ENCODE measurements around the gene AMOTL1.

The AMOTL1 gene

DNA sequence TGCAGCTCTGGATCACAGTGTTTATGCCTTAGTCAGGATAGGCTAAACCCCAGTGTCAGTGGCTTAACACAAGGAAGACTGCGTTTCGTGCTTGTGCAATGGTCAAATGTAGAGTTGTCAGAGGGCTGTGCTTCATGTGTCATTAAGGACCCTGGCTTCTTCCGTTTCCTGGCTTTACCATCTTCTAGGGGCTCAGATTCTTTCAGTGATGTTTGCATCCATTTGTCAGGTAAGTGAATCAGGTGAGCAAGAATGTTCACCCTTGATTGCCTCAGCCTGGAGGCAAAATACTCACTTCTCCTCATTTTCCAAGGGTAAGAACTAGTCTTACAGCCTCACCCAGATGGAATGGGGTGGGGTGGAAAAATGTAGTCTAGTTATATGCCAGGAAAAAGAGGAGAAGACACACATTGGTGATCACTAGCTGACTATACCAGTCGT is 20.5 kb upstream of the AMOTL1 start:
- DNase-seq (ENCODE audit: low read depth) = no peak
- peaks cover 41% of the 10 kb centered on the region for H3K4me1 ChIP-seq (ENCODE audit: control insufficient read depth, insufficient read depth, low read length)
- no peaks in the 10 kb centered on the region for H3K27me3 ChIP-seq (replicated peaks; ENCODE audit: control insufficient read depth, insufficient read depth, low read length)

DNA sequence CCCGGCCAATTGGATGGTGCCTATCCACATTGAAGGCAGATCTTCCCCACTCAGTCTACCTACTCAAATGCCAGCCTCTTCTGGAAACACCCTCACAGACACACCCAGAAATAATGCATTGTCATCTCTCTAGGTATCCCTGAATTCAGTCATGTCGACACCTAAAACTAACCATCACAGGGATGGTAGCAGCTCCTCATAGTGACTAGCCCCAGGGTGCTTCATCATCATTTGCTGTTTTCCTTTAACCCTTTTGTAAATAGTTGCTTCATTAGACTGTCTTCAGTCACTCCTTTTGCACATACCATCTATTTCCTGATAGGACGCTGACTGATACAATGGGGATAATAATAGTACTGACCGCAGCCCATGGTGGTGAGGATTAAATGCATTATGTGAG is 18.8 kb upstream of the AMOTL1 start:
- Histone ChIP-seq H3K9ac (ENCODE audit: low read length) (no peak overlapping the region), H3K36me3 (ENCODE audit: control insufficient read depth, insufficient read depth, low read length, severe bottlenecking) (no peaks in the 10 kb centered on the region), H3K4me1 (ENCODE audit: control insufficient read depth, insufficient read depth, low read length) (peaks cover 45% of the 10 kb centered on the region), H3K4me3 (ENCODE audit: low read length) (no peak overlapping the region), H3K9me3 (ENCODE audit: control insufficient read depth, low read length) (no peaks in the 10 kb centered on the region), H3K27me3 (replicated peaks; ENCODE audit: control insufficient read depth, insufficient read depth, low read length) (no peaks in the 10 kb centered on the region)
- no peak for DNase-seq (ENCODE audit: low read depth)

More for the DNA sequence above, 20.5 kb upstream of the AMOTL1 start:
- no peaks in the 10 kb centered on the region for H3K9me3 ChIP-seq (ENCODE audit: control insufficient read depth, low read length)
- H3K36me3 ChIP-seq (ENCODE audit: control insufficient read depth, insufficient read depth, low read length, severe bottlenecking) = no peaks in the 10 kb centered on the region
- no peak overlapping the region for H3K9ac ChIP-seq (ENCODE audit: low read length)
- no peak overlapping the region for H3K4me3 ChIP-seq (ENCODE audit: low read length)

DNA sequence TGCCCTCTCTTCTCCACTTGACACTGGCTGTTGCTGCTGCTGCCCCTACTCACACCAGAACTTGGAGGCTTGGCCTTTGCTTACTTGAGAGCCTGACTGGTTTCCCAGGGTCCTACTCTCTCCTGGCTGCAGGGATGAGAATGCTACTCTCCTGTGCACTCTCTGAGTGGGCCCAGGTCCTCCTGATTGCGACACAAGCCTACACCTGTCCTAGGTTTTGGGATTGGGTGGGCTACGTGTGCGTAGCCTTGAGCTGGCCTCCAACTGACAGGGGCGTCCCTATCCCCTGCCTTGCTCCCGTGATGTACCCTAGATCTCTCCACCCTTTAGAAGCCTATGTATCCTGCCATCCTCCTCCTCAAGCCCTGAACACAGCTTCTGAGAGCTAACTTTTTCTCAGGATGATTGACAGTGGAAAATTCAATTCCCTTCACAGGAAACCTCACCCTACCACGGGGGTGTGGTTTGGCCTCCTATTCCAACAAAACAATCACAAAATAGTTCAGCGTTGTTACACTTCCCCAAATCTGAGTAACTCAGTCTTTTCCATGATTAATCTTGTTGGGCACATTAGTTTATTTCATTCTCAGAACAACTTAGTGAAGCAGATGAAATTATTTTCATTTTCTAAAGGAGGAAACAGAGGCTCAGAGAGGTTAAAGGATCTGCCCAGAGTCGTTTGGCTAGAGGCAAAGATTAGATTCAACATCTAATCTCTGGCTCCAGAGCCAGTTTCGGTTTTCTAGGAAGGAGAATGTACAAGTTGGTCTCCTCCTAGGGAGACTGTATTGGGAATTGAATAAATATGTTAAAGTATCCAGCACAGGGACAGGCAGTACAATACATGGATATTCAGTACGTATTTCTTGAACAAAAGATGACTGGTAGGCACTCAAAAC is 17.6 kb upstream of the AMOTL1 start:
- Histone ChIP-seq H3K36me3 (ENCODE audit: control insufficient read depth, insufficient read depth, low read length, severe bottlenecking) (no peaks in the 10 kb centered on the region), H3K27me3 (replicated peaks; ENCODE audit: control insufficient read depth, insufficient read depth, low read length) (no peaks in the 10 kb centered on the region), H3K9me3 (ENCODE audit: control insufficient read depth, low read length) (no peaks in the 10 kb centered on the region), H3K4me3 (ENCODE audit: low read length) (peak overlapping the region; percentile 74), H3K4me1 (ENCODE audit: control insufficient read depth, insufficient read depth, low read length) (peaks cover 45% of the 10 kb centered on the region), H3K9ac (ENCODE audit: low read length) (peak overlapping the region; percentile 67)
- DNase-seq (ENCODE audit: low read depth) = peak; percentile 25

DNA sequence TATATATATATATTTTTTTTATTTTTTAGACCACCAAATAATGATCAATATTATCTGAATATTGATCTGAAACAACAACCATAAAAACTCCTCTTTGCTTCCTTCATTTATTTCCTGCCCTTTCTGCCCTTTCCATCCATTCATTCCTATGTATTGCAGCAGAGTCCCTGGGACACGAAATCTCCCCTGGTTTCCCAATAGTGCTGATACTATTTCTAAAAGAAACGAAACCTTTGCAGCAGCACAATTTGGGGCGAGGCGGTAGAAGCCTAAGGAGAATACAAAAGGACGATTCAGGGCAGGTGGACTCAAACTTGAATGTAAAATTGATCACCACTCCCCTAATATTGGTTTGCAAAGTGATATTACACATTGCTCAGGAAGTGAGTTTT is 16.9 kb upstream of the AMOTL1 start:
- DNase-seq (ENCODE audit: low read depth) = peak; percentile 58
- Histone ChIP-seq H3K4me1 (ENCODE audit: control insufficient read depth, insufficient read depth, low read length) (peaks cover 45% of the 10 kb centered on the region), H3K27me3 (replicated peaks; ENCODE audit: control insufficient read depth, insufficient read depth, low read length) (no peaks in the 10 kb centered on the region), H3K9ac (ENCODE audit: low read length) (peak overlapping the region; percentile 43), H3K4me3 (ENCODE audit: low read length) (peak overlapping the region; percentile 74), H3K9me3 (ENCODE audit: control insufficient read depth, low read length) (no peaks in the 10 kb centered on the region), H3K36me3 (ENCODE audit: control insufficient read depth, insufficient read depth, low read length, severe bottlenecking) (no peaks in the 10 kb centered on the region)

DNA sequence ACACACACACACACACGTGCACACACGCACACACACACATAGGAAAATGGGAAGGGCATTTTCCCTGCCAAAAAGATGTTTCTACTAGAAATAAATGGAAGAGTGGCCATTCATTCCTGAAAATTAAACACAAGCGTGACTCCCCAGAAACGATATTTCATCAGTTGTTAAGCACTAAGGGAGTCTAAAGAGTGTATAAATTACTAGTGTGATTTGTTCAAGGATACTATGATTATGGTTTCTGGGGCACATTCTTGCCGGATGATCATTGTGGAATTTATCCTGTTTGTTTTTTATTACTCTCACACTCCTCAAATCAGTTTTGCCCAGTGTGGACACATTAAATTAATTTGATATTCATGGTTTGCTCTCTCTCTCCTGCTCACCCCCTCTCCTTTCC is 16.4 kb upstream of the AMOTL1 start:
- DNase-seq (ENCODE audit: low read depth) = peak; percentile 38
- peak overlapping the region; percentile 74 for H3K4me3 ChIP-seq (ENCODE audit: low read length)
- H3K9me3 ChIP-seq (ENCODE audit: control insufficient read depth, low read length) = no peaks in the 10 kb centered on the region
- H3K27me3 ChIP-seq (replicated peaks; ENCODE audit: control insufficient read depth, insufficient read depth, low read length) = no peaks in the 10 kb centered on the region
- H3K36me3 ChIP-seq (ENCODE audit: control insufficient read depth, insufficient read depth, low read length, severe bottlenecking) = no peaks in the 10 kb centered on the region
- H3K9ac ChIP-seq (ENCODE audit: low read length) = peak overlapping the region; percentile 43
- H3K4me1 ChIP-seq (ENCODE audit: control insufficient read depth, insufficient read depth, low read length) = peaks cover 41% of the 10 kb centered on the region

DNA sequence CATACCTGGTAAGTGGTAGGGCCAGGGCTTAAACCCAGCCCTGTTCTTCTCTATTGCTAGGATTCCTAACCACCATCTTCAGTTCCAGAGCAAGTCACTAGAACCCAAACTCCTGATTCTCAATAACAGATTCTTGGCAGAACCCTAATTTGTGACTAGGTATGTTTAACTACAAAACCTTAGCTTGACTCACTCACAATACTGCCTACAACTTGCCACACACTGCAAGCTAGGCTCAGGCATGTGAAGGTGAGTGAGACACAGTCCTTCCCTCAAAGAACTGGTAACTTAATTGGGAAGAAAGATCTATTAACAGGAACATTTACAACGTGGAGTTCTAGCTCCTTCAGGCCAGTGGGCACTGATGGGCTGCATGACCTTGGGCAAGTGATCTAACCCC is 14.5 kb upstream of the AMOTL1 start:
- H3K9ac ChIP-seq (ENCODE audit: low read length) = no peak overlapping the region
- DNase-seq (ENCODE audit: low read depth) = no peak
- H3K36me3 ChIP-seq (ENCODE audit: control insufficient read depth, insufficient read depth, low read length, severe bottlenecking) = no peaks in the 10 kb centered on the region
- H3K4me1 ChIP-seq (ENCODE audit: control insufficient read depth, insufficient read depth, low read length) = peaks cover 29% of the 10 kb centered on the region
- no peak overlapping the region for H3K4me3 ChIP-seq (ENCODE audit: low read length)
- H3K9me3 ChIP-seq (ENCODE audit: control insufficient read depth, low read length) = no peaks in the 10 kb centered on the region
- no peaks in the 10 kb centered on the region for H3K27me3 ChIP-seq (replicated peaks; ENCODE audit: control insufficient read depth, insufficient read depth, low read length)

DNA sequence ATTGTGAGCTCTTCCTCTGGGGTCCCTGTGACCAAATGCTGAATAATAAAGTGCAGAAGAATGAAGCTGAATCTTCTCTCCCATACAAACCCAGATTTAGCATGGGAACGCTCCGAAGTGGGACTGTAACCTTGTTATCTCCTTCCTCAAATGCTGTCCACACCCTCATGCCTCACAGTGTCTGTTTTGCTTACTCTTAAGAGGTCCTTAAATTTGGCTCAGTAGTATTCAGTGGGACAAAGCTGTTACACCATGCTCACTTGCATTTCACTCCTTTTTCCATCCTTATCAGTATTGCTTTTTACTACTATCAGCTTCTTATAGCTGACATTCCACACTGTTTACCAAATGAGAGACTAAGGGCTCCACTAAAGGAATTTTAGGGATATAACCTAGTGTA is 13.8 kb upstream of the AMOTL1 start:
- Histone ChIP-seq H3K9me3 (ENCODE audit: control insufficient read depth, low read length) (no peaks in the 10 kb centered on the region), H3K4me1 (ENCODE audit: control insufficient read depth, insufficient read depth, low read length) (peaks cover 29% of the 10 kb centered on the region), H3K27me3 (replicated peaks; ENCODE audit: control insufficient read depth, insufficient read depth, low read length) (no peaks in the 10 kb centered on the region), H3K4me3 (ENCODE audit: low read length) (no peak overlapping the region), H3K36me3 (ENCODE audit: control insufficient read depth, insufficient read depth, low read length, severe bottlenecking) (no peaks in the 10 kb centered on the region), H3K9ac (ENCODE audit: low read length) (no peak overlapping the region)
- DNase-seq (ENCODE audit: low read depth) = no peak

DNA sequence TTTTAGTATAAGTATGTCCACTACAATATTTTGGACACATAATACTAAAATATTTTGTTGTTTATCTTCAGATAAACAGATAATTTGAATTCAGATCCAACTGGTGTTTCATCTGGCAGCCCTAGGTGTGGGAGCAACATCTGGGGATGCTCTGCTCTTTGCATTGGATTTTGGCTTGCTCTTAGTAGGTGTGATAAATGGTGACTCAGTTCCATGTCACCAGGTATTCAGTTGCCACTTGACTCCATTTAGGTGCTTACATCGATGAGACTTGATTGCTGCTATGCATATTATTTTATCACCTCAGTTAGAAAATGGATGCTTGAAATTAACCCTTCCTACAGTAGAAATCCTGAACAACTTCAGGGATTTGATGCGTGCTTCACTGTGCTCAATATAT is 13.3 kb upstream of the AMOTL1 start:
- H3K9me3 ChIP-seq (ENCODE audit: control insufficient read depth, low read length) = no peaks in the 10 kb centered on the region
- H3K4me1 ChIP-seq (ENCODE audit: control insufficient read depth, insufficient read depth, low read length) = peaks cover 29% of the 10 kb centered on the region
- DNase-seq (ENCODE audit: low read depth) = no peak
- H3K9ac ChIP-seq (ENCODE audit: low read length) = no peak overlapping the region
- H3K27me3 ChIP-seq (replicated peaks; ENCODE audit: control insufficient read depth, insufficient read depth, low read length) = no peaks in the 10 kb centered on the region
- no peaks in the 10 kb centered on the region for H3K36me3 ChIP-seq (ENCODE audit: control insufficient read depth, insufficient read depth, low read length, severe bottlenecking)
- no peak overlapping the region for H3K4me3 ChIP-seq (ENCODE audit: low read length)

DNA sequence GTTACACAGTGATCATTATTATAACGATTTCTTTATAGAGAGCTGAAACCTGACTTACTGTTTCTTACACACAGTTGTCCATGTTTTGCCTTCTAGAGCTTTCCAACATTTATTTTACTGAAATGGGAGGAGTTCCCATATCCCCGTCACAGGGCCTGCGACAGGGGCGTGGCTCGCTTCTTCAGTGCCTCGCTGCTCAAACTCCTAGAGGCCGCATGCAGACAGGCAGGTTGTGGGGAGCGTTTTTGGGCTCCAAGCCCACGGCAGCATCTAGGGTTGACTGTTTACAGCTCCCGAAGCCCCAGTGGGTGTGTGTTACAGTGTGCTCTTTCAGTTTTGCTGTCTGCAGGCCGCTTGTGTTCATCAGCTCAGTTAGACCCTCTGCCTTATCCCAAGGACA is 12.7 kb upstream of the AMOTL1 start:
- Histone ChIP-seq H3K9ac (ENCODE audit: low read length) (no peak overlapping the region), H3K27me3 (replicated peaks; ENCODE audit: control insufficient read depth, insufficient read depth, low read length) (no peaks in the 10 kb centered on the region), H3K4me1 (ENCODE audit: control insufficient read depth, insufficient read depth, low read length) (peaks cover 25% of the 10 kb centered on the region)

DNA sequence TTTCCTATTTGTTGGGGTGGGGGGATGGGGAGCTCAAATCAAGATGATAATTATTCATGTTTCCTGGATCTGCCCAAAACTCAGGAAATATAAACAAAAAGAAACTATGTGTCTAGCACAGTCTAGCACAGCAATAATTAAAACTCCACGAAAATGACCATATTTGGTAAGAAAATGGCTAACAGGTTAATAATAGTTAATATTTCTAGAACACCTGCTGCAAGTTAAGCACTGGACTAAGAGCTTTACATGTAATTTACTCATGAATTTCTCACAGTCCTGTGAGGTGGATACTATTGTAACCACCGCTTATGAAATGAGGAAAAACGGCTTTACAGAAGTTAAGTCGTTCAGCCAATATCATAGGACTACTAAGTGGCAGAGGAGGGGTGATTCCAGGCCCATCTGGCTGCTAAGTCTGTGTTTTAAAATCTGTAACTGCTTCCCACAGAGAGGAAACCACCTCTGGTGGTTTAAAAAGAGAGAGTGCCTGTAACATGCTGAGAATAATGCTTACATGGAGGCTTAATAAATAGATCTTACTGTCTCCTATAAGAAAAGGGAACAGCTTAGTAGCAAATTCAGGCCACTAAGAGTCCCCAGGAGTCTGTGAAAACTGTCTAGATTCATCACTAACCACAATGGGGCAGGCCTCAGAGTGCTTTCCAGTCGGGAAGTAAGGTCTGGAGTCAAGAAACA is 11.0 kb upstream of the AMOTL1 start:
- H3K27me3 ChIP-seq (replicated peaks; ENCODE audit: control insufficient read depth, insufficient read depth, low read length) = no peaks in the 10 kb centered on the region
- H3K9ac ChIP-seq (ENCODE audit: low read length) = no peak overlapping the region
- no peak for DNase-seq (ENCODE audit: low read depth)
- no peak overlapping the region for H3K4me3 ChIP-seq (ENCODE audit: low read length)
- H3K9me3 ChIP-seq (ENCODE audit: control insufficient read depth, low read length) = no peaks in the 10 kb centered on the region
- peaks cover 15% of the 10 kb centered on the region for H3K4me1 ChIP-seq (ENCODE audit: control insufficient read depth, insufficient read depth, low read length)
- no peaks in the 10 kb centered on the region for H3K36me3 ChIP-seq (ENCODE audit: control insufficient read depth, insufficient read depth, low read length, severe bottlenecking)

More for the DNA sequence above, 12.7 kb upstream of the AMOTL1 start:
- H3K36me3 ChIP-seq (ENCODE audit: control insufficient read depth, insufficient read depth, low read length, severe bottlenecking) = no peaks in the 10 kb centered on the region
- DNase-seq (ENCODE audit: low read depth) = no peak
- H3K9me3 ChIP-seq (ENCODE audit: control insufficient read depth, low read length) = no peaks in the 10 kb centered on the region
- H3K4me3 ChIP-seq (ENCODE audit: low read length) = no peak overlapping the region

DNA sequence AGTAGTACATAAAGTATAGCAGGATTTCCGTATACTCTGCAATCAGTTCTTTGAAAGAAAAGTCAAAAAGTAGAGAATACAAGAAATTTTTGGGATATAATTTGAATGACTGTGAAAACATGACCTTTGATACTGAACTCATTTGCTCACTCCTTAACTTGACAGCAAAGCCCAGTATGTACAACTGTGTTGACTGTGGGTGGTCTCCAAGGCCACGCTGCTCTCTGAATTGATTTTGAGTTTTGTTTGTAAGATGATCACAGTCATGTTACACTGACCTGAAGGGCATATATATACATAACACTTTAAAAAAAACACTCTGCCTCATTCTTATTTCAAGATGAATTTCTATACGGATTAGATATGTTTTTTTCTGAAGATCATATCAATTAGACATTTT is 9.5 kb upstream of the AMOTL1 start:
- Histone ChIP-seq H3K4me3 (ENCODE audit: low read length) (no peak overlapping the region), H3K36me3 (ENCODE audit: control insufficient read depth, insufficient read depth, low read length, severe bottlenecking) (no peaks in the 10 kb centered on the region), H3K9ac (ENCODE audit: low read length) (no peak overlapping the region), H3K27me3 (replicated peaks; ENCODE audit: control insufficient read depth, insufficient read depth, low read length) (no peaks in the 10 kb centered on the region), H3K9me3 (ENCODE audit: control insufficient read depth, low read length) (no peaks in the 10 kb centered on the region), H3K4me1 (ENCODE audit: control insufficient read depth, insufficient read depth, low read length) (peaks cover 22% of the 10 kb centered on the region)
- DNase-seq (ENCODE audit: low read depth) = no peak

Data from adipocyte (in vitro differentiated cells).